ENCODE measurements around the gene KRT71.

Gene KRT71

DNA sequence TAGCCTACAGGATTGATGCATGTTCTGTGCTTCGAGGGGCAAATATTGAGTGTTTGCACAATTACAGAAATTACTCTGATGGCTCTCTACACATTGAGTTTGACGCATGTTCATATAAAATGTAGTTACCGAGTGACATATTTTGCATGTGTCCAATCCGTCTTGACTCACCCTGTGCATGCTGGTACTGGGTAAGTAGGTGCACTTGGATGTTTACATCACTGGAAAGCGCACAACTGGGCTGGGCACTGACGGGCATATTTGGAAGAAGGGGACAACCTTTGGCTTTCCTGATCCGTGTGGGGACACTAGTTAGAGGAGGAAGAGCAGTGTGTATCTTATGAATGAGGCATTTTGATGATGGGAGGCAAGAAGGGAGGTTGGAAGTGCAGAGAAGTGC, 55.0 kb downstream of the KRT71 start:
- DNase-seq (ENCODE audit: low read depth), result no peak

DNA sequence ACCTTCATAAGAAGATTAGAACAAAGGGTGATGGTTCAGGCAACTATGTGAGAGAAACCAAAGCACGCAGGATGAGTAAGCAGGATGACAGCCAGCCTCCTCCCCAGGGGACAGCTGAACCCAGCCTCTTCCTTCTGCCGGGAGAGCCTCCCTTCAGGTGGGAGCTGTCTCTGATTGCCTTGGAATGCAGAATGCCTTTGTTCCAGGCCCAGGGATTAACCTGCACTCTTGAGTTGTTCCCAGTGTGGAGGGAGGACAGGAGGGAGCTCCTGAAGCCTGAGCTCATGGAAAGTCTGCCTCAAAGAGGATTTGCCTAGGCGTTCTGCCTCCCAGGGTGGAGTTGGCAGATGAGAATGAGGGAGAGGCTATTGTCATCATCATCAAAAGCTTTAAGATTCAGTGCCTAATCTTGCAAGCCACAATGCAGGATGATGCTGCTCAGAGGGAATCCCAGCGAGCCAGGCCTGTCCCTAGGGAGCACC, 56.3 kb downstream of the KRT71 start:
- no peak for DNase-seq (ENCODE audit: low read depth)

DNA sequence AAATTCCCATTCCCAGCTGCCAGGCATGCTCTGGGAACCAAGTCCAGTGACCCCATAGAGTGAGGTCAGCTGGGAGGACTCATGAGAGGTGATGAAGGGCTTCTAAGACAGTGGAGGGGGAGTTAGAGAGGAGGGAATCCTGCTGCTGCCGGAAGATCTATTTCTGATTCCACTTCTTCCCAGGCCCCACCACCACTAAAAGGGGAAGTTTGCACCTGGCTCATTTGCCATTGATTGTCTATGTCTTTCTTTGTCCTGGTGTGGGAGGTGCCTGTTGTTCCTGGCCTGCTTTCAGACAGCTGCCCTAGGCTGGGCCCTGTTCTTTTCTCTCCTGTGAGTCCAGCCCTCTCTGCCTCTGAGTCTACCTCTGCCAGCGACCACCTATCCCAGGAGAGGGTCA, 56.9 kb downstream of the KRT71 start:
- DNase-seq (ENCODE audit: low read depth), result no peak

DNA sequence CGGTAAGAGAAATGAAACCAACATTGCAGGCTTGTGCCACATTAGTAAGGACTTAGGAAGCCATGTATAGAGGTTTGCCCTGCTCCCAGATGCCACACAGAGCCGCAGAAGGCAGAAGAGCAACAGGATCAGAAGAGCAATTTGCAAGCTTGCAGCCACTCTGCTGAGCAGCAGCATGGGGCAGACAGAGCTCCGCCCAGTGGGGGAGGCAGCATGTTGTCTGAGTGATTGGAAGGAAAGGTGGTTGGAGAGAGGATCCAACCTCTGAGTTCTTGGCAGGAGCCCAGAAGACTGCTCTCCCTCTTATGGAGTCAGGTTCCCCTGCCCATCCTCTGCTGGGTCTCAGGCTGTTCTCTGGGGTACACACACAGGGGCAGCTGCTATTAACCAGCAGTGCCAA, 57.6 kb downstream of the KRT71 start:
- no peak for DNase-seq (ENCODE audit: low read depth)

DNA sequence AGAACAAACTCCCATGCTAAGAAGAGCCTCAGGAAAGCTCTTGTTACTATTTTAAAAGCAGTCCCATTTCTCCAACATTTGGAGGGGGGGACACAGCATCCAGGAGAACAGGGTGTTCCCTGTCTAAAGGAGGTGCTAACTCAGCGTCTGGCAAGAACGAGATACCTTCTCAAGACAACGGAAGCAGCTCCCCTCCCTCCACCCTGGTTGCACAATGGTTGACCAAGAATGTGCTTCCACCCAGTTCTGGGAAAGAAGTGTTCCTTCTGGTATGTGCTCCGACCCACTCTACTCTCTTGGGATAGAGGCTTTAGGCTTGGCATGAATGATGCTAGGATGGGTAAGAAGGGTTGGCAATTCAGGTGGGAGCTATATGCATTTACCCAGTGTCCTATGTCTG, 58.4 kb downstream of the KRT71 start:
- DNase-seq (ENCODE audit: low read depth), result no peak

DNA sequence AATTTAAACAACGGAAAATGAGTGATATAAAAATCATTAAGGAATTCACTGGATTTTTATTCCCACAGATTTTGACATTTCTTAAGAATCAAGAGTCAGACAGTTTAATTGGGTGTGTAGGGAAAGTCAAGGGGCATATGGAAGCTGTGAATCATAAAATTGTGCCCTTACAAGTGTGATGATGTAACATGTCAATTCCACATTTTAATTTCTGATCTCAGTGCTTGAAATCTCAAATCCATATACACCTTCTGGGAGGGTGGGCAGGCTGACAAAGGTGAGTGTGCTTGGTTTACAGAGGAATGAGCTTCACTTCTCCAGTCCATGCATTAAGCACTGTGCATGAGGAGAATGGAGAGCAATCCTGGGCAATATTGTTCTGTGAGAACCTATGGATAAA, 58.8 kb downstream of the KRT71 start:
- DNase-seq (ENCODE audit: low read depth), result no peak

All from stimulated activated CD8-positive, alpha-beta memory T cell treated with anti-CD3 and anti-CD28 coated beads, Interleukin-12 subunit alpha, Interleukin-12 subunit beta, amount 100 ng/mL, for 1 hour (primary cell).